Activated CD8-positive, alpha-beta memory T cell treated with anti-CD3 and anti-CD28 coated beads for 24 hours (primary cell): Measurements from ENCODE around the gene HOXB2.

Source experiments
- DNase-seq: peaks from one replicate; pipeline ENCODE4 v3.0.0-alpha.2; 2020

HOXB2 gene

DNA sequence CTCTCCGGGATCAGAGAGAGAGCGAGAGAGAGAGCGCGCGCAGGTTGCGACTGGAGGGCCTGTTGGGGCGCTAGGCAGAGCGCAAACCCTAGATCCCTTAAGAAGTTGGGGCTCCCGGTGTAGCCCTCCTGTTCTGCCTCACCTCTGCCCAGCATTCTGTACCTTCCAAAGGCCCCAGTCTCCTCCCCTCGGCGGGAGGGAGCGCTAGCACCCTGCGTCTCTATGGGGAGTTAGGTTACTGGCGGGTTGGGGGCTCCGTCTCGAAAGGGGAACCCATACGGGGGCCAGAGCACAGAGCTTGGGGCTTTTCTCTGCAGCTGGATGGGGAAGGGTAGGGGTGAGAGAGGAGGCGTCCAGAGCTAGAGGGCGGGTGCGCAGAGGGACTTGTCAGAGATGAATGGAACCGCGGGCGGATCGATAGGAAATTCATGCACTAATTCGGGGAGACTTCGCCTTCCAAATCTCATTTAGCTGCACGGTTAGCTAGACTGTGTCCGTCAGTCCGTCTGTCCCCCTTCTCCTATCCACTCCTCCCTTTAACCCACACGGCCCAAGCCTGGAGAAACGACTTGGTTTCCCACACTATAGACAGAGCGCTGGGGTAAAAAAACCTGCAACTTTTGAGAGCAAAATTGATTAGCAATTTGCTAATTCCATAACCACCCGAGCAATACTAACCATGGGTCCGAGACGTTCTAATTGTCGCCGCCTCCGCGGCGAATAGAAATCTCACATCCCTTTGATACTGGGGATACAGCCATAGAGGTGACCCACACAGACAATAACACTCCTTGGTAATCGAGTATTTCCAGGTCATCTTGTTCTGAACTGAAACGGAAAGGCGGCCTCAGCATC is 33.9 kb upstream of the HOXB2 start:
- DNase-seq: peak; percentile 82

DNA sequence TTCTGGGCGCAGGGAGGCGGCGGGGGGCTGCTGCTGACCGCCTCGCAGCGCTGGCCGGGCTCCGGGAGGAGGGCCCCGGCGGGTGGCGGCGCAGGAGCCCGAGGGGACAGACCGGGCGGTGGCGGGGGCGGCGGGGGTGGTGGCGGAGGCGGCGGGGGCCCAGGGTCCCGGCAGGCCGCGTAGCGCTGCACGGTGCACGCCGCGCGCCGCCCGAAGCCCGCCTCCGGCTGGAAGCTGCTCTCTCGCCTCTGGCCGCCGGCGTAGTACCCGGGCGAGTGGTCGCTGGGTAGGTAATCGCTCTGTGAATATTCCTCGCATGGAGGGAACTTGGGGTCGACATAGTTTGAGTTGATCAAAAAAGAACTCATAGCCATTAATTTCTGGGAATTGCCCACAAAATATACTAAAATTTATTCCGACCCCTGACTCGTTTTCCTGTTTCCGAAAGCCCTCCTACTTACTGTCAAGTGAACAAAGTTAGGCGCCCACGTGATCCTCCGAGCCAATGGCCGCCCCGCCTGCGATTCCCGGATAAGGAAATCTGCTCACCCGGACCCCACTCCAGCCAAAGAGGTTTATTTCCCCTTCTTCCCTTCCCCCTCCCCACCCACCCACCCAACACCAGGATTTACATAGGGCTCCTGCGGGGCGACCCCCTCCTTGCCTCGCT is 33.2 kb upstream of the HOXB2 start, which contains the start of gene HOXB4:
HOXB4 (minus strand) TSS at position 405 of the 670 bp plus-strand sequence; CDS start at position 374, 31 bp downstream.
- DNase-seq: no peak

DNA sequence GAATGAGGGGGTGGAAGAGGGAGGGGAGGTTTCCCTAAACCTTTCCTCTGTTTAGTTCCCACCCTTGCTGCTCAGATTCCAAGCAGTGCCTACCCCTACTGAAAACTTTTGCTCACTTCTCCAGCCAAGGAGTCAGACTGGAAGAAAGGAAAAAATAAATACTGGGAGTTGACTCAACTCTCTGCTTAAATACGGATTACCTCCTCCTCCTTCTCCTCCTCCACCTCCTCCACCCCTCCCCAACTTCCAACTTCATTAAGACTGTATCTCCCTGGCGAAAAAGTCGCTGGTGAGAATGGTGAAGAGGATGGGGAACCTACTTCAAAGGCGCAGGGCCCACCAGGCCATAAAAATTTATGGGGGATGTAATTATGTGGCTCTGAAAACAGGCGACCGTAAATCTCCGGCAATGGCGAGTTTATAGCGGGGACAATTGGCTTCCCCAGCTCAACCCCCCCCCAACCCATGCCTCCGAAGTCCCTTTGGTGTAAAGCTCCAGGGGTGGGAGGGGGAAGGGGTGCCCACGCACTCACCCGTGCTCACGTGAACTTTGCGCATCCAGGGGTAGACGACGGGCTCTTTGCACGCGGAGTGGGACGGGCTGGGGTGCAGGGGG is 32.5 kb upstream of the HOXB2 start:
- no peak for DNase-seq

DNA sequence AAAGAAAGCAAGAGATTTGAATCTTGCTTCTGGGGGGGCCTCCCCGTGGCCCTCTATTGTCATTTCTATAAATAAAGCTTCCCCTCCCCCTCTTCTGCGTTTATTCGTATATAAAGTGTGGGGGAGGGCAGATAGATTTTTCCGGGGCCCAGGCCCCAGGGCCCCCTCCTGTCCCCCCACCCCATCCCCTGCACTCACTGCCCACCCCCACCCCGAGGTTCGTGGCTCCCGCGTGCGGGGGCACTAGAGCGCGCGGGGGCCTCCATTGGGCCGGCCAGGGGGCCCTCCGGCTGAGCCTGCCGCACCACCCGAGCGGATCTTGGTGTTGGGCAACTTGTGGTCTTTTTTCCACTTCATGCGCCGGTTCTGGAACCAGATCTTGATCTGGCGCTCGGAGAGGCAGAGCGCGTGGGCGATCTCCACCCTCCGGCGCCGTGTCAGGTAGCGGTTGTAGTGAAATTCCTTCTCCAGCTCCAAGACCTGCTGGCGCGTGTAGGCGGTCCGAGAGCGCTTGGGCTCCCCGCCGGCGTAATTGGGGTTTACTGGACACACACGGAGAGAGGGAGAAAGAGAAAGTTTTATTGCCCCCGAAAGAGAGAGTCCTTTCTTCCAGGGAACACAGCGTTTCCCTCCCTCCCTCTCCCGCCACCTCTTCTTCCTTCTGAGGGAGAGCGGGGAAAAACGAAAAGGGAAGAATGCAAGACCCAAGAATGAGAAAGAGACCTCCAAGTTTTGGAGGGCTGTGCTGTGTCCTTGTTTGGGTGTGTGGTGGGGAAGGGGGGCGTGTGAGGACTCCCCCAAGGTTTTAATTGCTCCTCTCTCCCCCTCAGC is 31.8 kb upstream of the HOXB2 start:
- no peak for DNase-seq

DNA sequence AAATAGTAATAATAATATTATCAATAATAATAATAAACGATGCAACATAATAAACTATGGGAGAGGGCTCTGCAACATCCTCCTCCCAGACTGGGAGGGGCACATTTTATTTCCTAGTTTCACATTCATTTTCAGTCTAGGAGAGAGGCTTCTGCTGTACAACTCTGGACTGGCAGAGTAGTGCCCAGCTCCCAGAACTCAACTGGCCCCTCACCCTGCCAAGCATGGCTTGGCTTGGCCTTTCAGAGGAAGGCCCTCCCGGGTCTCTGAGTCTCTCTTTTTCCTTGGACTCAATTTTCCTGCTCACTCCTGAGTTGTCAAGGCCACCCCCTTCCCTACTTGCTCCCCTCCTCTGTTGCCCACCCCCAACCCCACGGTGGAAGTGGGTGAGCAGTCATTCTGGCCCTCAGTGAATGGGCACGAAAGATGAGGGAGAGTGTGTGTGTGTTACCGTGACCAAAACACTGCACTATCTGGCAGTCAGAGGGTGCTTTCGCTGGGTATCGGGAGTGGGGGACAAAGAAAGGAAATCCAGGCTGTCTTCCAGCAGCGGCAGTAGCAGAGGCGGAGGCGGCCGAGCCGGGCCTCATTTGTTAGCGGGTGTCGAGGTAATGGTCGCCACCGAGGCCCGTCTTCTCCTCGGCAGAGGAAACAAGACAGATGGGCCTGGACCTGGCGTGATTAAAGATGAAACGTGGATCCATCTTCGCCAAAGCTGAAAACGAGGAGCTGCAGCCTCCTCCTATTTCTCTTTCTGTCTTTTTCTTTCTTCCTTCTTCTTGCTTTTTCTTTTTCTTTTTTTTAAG is 31.0 kb upstream of the HOXB2 start:
- DNase-seq: no peak

DNA sequence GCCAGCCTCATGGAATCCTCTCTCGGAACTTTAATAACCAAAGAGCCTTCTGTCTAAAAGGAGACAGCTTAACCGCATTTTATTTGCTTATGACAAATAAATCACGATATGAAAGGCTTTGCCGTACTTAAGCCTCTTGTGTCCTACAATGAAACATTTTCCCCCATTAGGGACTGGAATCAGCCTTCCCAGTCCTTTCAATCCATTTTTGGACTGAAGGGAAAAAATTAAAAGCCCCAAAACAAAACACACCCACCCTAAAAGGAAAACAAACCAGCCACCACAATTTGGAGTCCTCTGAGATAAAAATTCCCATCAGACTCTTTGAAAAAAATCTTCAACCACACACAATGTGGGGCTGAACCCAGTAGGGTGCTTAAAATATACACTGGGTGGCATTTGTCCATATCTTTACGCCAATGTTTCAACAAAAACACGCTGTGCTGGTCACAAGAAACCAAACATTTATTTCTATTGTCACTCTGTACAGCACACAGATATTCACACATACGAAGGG is 30.2 kb upstream of the HOXB2 start:
- DNase-seq: no peak

DNA sequence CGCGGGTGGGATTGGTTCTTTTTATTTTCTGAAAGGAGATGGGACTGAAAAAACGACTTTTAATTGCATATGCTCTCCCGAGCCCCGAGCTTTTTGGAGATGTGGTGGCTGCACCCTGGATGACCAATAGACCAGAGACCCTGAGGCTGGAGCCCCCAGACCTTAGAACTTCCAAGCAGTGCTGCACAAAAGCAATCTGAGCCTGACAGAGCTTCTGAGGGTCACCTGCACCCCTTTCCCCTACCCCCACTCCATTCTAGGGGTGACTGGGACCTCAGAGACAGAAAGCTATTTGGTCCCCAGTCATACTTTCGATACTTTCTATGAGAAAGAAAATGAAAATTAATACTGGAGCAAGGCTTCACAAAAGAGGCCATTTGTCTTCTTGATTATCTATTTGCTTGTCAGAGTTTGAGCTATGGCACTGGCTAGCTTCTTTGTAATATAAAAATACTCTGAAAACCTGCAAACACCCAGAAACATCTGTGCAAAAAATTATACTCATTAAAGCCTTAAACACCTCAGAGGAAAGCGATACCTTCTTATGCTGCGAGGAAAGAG is 29.7 kb upstream of the HOXB2 start:
- no peak for DNase-seq

DNA sequence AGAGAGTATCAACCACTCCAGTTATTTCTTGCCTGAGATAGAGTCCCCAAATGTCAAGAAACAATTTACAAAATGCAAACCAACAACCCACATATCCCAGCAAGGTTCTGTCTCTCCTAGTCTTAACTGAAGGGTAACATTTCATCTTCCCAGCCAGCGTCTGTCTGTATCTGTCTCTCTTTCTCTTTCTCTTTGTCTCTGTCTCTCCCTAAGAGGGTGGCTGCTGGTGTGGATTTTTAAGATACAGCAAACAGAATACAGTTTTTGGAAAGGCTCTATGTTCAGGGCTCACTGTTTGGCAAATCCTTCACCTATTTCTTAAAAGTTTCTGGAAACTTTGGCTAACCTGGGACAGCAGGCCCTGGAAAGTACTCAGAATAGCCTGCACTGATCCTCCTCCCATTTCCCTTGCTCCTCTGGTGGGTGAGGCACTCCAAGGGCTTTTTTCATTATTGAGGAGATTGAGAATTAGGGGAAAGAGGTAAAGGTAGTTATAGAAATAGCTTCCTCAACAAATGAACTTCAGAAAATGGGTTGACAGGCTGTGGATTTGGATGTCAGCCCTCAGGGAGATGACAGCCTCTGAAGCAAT is 27.0 kb upstream of the HOXB2 start:
- no peak for DNase-seq

DNA sequence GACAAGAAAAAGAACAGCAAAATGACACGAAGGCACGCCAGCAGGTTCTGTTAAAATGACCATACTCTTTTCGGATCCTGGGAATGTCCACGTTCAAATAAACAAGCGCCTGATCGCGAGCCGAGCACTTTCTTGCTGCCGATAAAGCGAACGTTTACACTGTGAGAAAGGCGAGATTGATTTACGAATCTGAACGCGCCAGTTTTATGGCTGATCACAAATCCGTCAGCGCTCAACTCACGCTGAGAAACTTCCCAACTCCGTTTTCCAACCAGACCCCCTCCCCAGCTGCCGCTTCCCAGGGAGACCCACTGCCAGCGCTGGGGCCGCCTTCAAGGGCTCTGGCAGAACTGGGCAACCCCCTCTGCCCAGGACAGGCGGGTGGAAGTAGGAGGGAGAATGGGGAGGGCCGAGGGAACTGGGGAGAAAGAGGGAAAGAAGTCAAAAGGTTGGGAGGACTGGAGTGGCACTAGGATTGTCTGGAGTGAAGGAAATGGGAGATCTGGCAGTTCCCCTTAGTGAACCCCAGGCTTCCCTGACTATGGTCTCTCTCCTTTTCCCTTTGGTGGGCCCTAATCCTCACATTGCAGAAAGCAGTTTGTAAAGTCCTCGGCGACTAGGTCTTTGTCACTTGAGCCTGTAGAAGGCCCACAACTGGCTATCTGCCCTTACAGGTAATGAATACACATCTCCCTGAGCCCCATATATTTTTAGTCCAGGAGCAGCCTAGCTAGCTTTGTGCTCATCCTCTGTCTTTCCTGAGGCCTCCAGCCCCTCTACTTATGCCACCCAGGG is 26.3 kb upstream of the HOXB2 start:
- no peak for DNase-seq

DNA sequence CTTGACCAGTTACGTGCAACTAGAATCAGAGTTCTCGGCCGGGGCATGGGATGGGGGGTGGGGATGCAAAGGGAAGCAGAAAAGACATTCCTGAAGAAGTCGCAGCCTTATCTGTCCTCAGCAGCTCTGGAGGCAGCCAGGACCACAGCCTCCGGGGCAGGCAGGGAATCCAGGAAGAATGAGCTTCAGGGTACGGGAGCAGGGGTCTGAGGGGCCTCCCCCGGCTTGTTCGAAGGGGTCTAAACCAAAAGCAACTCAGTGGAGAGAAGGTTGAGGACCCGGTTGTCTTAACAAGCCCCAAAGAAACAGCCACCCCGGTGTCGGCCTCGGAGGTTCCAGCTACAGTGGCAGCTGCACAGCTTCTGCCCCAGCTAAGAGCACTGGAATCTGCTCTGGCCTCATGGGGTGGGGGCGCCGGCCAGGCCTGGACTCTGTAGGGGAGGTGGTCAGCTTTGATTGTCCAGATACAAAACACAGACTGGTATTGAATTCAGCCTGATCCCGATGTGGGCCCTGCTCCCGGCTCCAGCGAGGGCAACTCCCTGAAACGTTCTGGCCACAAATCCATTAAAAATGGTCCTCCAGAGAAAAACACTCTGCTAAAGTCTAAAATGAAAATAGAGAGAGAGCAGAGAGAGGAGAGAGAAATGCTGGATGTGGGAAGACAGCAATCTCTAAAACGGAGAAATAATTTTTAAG is 25.6 kb upstream of the HOXB2 start:
- no peak for DNase-seq

DNA sequence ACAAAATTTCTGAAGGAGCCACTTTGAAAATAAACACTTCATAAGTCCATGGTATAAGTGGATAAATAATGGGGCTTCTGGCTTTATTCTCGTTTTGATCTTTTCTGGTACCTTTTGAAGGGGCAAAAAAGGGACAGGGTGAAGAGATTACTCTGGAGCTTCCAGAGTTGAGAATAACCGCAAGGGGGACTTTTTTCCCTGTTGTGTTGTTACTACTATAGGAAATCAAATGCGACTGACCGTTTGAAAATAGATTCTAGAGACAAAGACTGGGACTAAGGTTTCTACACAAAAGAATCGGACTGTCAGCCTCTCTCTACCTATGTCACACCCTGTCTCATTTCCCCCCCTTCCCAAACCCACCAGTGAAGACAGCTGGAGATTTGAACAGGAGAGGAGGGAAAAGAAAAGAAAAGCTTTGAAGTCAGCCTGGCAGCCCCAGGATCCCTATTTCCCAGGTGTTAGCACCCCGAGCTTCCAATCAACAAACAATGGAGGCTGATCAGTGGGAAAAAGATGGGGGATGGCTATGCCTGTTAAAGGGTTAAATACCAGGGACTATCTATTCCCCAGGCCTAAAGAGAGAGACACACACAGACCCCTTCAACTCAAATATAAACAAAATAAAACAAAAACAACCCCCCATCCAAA is 24.9 kb upstream of the HOXB2 start:
- DNase-seq: no peak

DNA sequence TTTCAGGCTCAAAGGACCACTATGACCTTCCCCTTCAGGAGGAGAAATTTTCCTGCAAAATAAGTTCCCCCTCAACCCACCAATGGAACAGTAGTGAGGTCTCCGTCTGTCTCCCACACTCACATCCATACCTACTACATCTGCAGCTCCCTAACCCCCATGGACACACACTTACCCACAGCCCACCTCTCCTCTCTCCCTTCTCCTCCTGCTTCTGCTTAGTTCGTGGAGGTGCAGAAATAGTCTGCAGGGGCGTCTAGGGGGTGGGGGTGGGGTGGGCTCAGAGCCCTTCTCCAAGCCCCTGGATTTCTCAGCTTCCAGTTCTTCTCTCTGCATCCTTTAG is 24.3 kb upstream of the HOXB2 start:
- no peak for DNase-seq

DNA sequence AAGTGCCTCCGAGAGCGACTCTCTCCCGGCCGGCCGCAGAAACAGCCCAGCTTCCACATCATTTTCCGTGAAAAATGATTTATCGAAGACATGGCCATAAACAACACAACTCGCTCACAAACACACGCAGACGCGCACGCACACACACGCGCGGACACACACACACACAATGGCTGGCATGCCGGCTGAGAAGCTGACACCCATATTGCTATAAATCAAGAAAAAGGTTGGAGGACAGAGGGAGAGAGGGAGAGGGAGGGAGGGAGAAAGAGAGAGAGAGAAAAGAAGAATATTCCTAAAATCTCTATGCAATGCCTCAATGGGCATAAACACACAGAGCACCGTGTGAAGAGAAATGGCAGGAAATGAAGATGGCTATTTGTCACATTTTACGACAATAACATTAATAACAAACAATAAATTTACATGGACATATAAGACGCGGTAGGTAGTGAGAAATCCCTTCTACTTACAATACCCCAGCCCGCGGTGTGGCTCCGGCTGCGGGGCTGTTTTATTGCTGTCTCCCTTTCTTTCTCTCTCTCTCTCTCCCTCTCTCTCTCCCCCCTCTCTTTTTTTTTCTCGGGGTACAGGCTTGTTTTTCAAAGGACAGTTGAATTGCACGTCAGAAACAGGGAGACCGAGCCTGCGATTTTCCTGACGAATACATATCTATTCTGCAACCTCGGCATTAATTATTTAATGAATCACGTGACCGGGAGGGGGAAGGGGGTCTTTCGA is 23.8 kb upstream of the HOXB2 start:
- no peak for DNase-seq

DNA sequence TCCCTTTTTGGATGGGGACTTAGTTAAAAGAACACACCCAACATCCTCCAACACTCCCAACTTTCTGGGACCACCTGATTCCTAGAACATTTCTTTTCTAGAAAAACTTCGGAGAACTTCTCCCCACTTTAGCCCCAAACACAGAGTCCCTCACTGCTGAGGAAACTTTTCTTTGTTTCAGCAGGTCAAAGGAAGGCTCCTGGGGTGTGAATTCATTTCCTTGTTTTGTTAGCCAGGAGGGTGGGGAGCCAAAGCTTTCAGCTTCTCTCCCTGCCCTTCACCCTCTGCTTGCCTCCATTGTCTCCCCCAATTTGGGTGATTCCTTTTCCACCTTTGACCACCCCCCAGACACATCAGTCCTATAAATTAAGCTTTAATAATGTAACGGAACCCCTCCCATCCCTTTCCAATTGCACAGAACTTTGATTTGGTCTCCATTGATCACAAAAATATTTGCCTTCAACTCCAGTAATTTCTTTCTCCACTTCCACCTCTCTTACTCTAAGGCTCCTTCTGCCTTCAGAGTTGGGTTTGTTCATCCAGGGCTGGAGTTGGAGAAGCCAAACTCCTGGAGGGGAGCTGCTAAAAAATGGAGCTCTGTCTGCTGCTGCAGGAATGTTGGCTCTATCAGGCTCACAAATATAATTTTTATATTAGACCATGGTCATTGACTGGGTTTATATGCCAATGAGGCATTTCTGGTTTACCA is 22.9 kb upstream of the HOXB2 start:
- no peak for DNase-seq

DNA sequence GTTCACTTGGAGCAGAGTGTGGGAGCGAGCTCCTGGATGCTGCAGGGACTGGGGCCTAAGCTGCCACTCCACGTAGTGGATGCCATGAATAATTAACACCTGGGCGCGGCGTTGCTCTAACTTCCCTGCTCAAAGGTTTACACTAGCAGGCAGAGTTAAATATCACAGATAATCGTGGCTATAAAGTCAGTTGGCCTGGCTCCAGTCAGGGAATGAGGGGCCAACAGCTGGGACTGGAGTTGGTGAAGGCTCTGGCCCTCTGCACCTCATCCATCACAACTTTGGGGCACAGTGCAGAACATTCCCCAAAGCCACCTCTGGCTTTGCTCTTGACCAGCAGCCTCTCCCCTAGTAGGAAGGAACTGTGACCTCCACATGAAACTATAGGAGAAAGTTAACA is 22.3 kb upstream of the HOXB2 start:
- no peak for DNase-seq

DNA sequence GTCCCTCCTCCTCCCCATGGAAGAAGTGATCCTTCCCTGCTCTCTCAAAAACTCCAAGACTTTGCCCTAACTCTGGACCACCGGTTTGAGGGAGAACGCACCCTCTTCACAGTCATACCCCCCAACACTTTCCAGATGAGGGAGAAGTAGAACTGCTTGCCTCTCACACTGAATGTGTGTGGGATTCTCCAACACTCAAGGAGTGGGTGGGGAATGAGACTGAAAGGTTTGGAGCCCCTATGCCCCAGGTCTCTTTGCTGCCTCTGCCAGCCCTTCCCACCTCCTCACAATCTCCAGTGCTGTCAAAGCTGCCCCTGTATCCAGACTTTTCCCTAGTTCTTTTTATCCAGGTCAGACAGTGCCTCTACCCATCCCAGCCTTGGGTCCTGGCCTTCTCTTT is 21.8 kb upstream of the HOXB2 start:
- DNase-seq: no peak

DNA sequence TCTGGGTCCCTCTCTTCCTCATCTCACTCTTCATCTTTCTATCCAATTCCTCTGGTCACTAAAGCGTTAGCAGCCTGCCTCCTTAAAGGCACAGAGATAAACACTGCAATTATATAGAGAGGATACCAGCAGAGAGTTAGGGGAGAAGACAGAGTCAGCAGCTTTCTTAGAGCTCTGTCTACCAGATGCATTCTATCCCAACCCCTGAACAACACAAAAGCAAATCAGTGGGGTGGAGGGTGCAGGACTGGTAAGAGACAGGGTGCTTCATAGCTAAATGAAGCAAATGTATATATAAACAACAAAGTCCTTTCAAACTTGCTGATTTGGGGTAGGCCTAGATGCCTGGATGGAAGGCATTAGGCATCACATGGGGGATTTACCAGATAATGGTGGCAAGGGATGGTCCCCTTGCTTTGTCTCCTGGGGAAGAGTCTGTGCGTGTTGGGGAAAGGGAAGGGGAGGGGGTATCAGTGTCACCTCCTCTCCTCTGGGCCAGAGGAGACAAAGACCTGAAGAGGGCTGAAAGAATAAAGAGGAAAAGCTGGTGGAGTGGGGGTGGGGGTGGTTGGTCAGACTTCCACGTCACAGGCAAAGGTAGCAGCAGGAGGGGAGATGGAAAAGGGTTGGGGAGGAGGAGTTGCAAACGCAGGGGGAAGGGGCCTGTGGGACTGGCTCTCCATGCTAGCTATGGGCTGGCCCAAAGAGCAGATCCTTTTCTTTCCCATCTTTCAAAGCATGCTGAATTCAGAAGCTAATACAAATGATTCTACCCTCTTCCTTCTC is 21.2 kb upstream of the HOXB2 start:
- no peak for DNase-seq
